Endothelial cell (in vitro differentiated cells): ENCODE data around the gene TEX2. TPM values are rescaled to one million over a fixed set of nuclear protein-coding genes. Genes with fewer than 3 reads are reported as not detected.
A peak's percentile ranks its signal among the peaks of the same experiment; 100 is the strongest.
"Not testable (repeated sequence)": the region's sequence is repeated elsewhere in the genome, so short reads cannot be mapped to it uniquely, and the experiment has no call there.

ENCODE experiments used
- DNase-seq: peaks from one replicate; pipeline ENCODE4 v3.0.0; 2021; ENCODE audit warnings: low spot score
- H3K27ac Mint-ChIP-seq: one replicate; pipeline ENCODE4 v1.8.0; 2021; ENCODE audit warnings: mixed read lengths, inconsistent platforms; ENCODE audit not compliant: unreplicated experiment
- H3K27me3 Mint-ChIP-seq: one replicate; pipeline ENCODE4 v1.8.0; 2021; ENCODE audit warnings: mild to moderate bottlenecking, moderate library complexity, mixed read lengths, inconsistent platforms; ENCODE audit not compliant: unreplicated experiment
- H3K36me3 Mint-ChIP-seq: one replicate; pipeline ENCODE4 v1.8.0; 2021; ENCODE audit warnings: mild to moderate bottlenecking, low read depth, mixed read lengths, inconsistent platforms; ENCODE audit not compliant: unreplicated experiment
- H3K4me1 Mint-ChIP-seq: one replicate; pipeline ENCODE4 v1.8.0; 2021; ENCODE audit warnings: mild to moderate bottlenecking, mixed read lengths, inconsistent platforms; ENCODE audit not compliant: unreplicated experiment
- H3K4me3 Mint-ChIP-seq: one replicate; pipeline ENCODE4 v1.8.0; 2021; ENCODE audit warnings: mild to moderate bottlenecking, mixed read lengths, inconsistent platforms; ENCODE audit not compliant: unreplicated experiment
- H3K9me3 Mint-ChIP-seq: one replicate; pipeline ENCODE4 v1.8.0; 2021; ENCODE audit warnings: mixed read lengths, inconsistent platforms; ENCODE audit not compliant: unreplicated experiment
- total RNA-seq: library from RNA; stranded (reverse); fragmentation: NEBNext Ultra II Directional; extraction: Animal tissue kit (Norgen Biotek cat#: 25700); gene quantifications from one replicate; pipeline ENCODE4 v1.2.1, GENCODE V29; 2021; ENCODE audit not compliant: unreplicated experiment
- TF ChIP-seq, protein P1 (sequence below): fragments of 200-600 bp; sonication (generic); IDR thresholded peaks from one replicate; pipeline ENCODE4 v1.5.0; 2021; ENCODE audit warnings: antibody characterized with exemption; ENCODE audit not compliant: unreplicated experiment

TEX2 gene
- total RNA-seq, 1 donor from 2014 or later = 16.3 TPM

DNA sequence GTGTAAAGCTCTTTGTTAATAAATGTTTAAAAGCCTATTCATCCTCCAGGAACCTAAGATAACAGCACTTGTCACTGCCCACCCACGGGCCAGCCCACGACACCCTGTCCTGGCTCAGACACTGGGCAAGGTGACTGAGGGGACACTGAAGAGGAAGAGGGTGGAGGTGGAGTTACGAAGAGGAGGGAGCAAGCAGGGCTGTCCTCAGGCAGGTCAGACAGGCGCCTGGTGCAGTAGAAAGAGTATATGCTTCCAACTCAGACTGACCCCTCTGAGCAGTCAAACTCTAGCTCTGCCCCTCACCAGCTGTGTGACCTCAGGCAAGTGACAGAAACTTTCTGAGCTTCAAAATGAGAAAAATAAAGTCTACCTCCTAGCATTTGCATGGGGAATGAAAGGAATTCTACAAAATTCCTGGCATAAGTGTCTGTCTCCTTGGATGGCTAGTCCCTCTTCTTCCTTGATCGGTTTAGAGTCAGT lies 22.8 kb downstream of the TEX2 start:
- Mint-ChIP-seq H3K36me3 (no peaks in the 10 kb centered on the region), H3K27me3 (no peaks in the 10 kb centered on the region), H3K27ac (no peak overlapping the region)

DNA sequence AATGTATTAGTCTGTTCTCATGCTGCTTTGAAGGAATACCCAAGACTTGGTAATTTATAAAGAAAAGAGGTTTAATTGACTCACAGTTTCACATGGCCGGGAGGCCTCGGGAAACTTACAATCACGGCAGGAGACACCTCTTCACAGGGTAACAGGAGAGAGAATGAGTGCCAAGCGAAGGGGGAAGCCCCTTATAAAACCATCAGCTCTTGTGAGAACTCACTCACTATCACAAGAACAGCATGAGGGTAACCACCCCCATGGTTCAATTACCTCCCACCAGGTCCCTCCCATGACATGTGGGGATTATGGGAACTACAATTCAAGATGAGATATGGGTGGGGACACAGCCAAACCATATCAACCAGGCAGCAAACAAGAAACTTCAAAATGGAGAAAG lies 24.6 kb downstream of the TEX2 start:
- not testable (repeated sequence) for H3K9me3 Mint-ChIP-seq, H3K4me3 Mint-ChIP-seq, DNase-seq, H3K36me3 Mint-ChIP-seq, H3K27me3 Mint-ChIP-seq
- Mint-ChIP-seq H3K27ac (peak overlapping the region; percentile 65), H3K4me1 (peaks cover 31% of the 10 kb centered on the region)

More for the DNA sequence above, 22.8 kb downstream of the TEX2 start:
- no peak overlapping the region for H3K4me3 Mint-ChIP-seq
- DNase-seq = no peak
- H3K4me1 Mint-ChIP-seq = peaks cover 32% of the 10 kb centered on the region
- TF ChIP-seq, protein P1, sequence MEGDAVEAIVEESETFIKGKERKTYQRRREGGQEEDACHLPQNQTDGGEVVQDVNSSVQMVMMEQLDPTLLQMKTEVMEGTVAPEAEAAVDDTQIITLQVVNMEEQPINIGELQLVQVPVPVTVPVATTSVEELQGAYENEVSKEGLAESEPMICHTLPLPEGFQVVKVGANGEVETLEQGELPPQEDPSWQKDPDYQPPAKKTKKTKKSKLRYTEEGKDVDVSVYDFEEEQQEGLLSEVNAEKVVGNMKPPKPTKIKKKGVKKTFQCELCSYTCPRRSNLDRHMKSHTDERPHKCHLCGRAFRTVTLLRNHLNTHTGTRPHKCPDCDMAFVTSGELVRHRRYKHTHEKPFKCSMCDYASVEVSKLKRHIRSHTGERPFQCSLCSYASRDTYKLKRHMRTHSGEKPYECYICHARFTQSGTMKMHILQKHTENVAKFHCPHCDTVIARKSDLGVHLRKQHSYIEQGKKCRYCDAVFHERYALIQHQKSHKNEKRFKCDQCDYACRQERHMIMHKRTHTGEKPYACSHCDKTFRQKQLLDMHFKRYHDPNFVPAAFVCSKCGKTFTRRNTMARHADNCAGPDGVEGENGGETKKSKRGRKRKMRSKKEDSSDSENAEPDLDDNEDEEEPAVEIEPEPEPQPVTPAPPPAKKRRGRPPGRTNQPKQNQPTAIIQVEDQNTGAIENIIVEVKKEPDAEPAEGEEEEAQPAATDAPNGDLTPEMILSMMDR = no peak
- H3K9me3 Mint-ChIP-seq = no peaks in the 10 kb centered on the region

DNA sequence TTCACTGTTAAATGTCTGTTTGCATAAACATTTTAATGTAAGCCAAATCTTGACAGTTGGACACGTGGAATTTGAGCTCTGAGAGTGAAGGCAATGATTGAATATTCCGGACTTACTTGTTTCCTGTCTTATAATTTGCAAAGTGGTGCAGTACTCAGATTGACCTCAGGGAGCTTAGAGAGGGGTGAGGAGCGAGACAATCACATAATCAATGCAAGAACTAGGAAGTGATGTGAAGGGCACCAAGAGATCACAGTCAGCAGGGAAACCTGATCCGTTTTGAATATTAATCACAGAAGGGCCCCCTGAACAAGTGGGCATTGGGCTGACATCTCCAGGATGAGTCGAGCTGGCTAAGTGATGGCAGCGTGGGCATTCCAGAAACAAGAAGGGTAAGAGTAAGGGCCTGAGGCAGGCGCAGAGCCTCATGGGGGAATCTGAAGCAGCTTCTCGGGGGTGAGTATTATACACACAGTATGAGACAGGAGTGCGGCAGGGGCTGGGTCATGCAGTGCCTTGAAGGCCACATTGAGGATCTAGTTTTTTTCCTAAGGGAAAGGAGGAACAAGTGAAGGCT lies 26.1 kb downstream of the TEX2 start:
- Mint-ChIP-seq H3K27me3 (no peaks in the 10 kb centered on the region), H3K27ac (no peak overlapping the region)

DNA sequence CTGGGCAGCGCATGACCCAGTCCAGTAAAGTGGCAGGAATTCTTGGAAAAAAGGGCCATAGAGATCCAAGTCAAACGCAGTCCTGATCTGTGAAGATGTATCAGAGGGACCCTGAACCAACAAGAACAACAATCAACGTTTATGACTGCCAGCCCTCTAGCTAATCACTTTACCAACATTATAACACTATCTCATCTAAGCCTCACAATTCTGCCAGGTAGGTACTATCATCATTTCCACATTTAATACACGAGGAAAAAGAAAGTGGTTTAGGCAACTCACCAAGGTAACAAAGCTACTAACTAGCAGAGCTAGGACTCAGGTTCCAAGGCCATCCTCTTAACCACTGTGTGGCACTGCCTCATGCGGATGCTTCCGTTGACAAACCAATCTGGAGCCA lies 28.1 kb downstream of the TEX2 start:
- no peaks in the 10 kb centered on the region for H3K27me3 Mint-ChIP-seq
- H3K27ac Mint-ChIP-seq = no peak overlapping the region
- no peaks in the 10 kb centered on the region for H3K9me3 Mint-ChIP-seq
- DNase-seq = no peak
- H3K4me3 Mint-ChIP-seq = no peak overlapping the region
- H3K4me1 Mint-ChIP-seq = peaks cover 16% of the 10 kb centered on the region
- TF ChIP-seq, protein P1 = no peak
- H3K36me3 Mint-ChIP-seq = no peaks in the 10 kb centered on the region

More for the DNA sequence above, 26.1 kb downstream of the TEX2 start:
- H3K4me3 Mint-ChIP-seq = no peak overlapping the region
- H3K9me3 Mint-ChIP-seq = no peaks in the 10 kb centered on the region
- TF ChIP-seq, protein P1 = peak; percentile 57
- H3K4me1 Mint-ChIP-seq = peaks cover 27% of the 10 kb centered on the region
- peak; percentile 18 for DNase-seq
- H3K36me3 Mint-ChIP-seq = no peaks in the 10 kb centered on the region

DNA sequence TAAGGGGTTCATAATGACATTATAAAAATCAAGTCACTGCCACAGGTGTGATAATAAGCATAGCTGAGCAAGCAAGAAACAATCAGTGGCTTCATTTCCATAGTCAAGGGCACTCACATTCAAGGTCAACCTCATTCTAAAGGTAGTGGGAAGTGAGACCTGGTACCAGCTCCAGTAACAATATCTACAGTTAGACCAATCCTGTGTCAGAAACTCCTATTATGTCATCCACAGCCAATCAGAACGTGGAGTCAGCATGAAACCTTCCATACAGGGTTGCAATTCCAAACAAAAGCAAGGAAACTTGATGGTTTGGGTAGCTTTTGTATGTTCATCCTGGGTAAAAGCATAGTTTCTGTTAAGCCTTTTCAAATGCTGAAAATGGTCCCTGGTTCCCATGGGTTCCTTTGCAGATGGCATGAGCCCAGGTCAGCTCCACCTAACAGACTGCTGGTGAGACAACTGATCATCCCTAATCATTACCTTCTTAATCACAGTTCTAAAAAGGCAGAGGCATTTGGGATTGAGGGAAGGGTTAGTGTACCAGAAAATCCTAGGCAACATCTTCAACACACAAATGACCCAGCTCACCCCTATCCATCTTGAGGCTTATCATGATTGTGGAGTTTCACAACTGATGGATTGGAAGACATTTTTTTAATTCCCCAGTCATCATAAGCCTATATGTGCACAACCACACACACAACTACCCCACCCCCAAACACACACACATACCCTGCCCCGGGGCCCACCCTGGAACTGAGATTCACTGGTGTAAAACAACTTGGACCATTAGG lies 30.4 kb downstream of the TEX2 start:
- H3K4me3 Mint-ChIP-seq = no peak overlapping the region
- no peaks in the 10 kb centered on the region for H3K36me3 Mint-ChIP-seq
- no peak for DNase-seq
- peaks cover 11% of the 10 kb centered on the region for H3K4me1 Mint-ChIP-seq
- H3K9me3 Mint-ChIP-seq = no peaks in the 10 kb centered on the region
- no peak overlapping the region for H3K27ac Mint-ChIP-seq
- TF ChIP-seq, protein P1 = no peak
- no peaks in the 10 kb centered on the region for H3K27me3 Mint-ChIP-seq
